ENCODE measurements around the gene SHISAL2A.

Gene SHISAL2A

GRCh38 chr1:52674497-52675384 lies 41.8 kb downstream of the SHISAL2A start:
- Histone ChIP-seq H2AK5ac (ENCODE audit: low read length) (peak overlapping the region; percentile 58), H3K27me3 (ENCODE audit: insufficient read depth, low read length, poor library complexity) (no peaks in the 10 kb centered on the region), H3K56ac (ENCODE audit: low read length) (peak overlapping the region; percentile 80), H3K9ac (ENCODE audit: low read length) (no peak overlapping the region), H3K27ac (ENCODE audit: low read depth, low read length) (peak overlapping the region; percentile 68), H4K8ac (ENCODE audit: low read depth, low read length) (no peak overlapping the region), H3K4me3 (ENCODE audit: low read length) (no peak overlapping the region), H3K4ac (ENCODE audit: low read depth, low read length) (peak overlapping the region; percentile 63), H2BK15ac (replicated peaks; ENCODE audit: low read depth) (no peak overlapping the region), H3K18ac (ENCODE audit: low read length) (peak overlapping the region; percentile 70), H3K36me3 (ENCODE audit: control insufficient read depth, insufficient read depth, low read length) (no peaks in the 10 kb centered on the region), H2BK5ac (ENCODE audit: low read length) (peak overlapping the region; percentile 89), H3K79me2 (ENCODE audit: control insufficient read depth, insufficient read depth, low read length) (no peaks in the 10 kb centered on the region), H3K79me1 (ENCODE audit: low read length) (no peaks in the 10 kb centered on the region), H3K4me2 (ENCODE audit: low read length) (no peak overlapping the region), H3K23ac (ENCODE audit: low read length) (no peak overlapping the region), H2BK120ac (ENCODE audit: low read depth, low read length) (peak overlapping the region; percentile 17), H3K4me1 (ENCODE audit: control insufficient read depth, low read depth, low read length) (peaks cover 5% of the 10 kb centered on the region), H4K5ac (ENCODE audit: low read length) (peak overlapping the region; percentile 82)
- no CpG with 5 or more reads among the region's 6 CpGs for WGBS (ENCODE audit: extremely low coverage, insufficient coverage, low lambda C conversion rate)
- DNase-seq: peak; percentile 97

DNA sequence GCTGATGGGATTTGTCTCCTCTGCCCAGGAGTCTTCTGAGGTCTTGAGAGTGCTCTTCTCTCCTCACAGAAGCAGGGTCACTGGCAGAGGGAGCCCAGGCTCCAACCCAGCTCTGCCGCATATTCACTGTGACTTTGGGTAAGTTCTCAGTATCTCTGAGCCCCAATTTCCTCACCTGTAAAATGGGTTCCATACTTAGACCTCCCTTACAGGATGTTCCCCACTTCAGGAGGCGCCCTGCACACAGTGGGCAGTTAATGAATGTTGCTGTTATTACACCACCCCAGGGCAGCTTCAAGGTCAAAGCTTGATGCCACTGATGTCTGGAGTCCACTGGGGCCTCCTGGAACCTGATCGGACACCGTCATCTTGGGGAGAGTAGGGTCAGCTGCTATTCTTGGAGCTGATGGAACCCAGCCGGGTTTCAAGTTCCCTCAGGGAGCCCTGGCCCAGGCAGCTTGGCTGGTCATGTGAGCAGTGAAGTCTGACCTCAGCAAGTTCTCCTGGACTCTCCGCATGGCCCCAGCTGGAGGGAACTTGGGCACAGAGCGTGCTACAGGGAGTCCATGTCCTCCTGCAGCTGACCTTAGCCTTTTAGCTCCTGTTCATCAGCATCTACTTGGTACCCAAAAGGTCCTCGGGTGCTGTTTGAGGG lies 43.4 kb downstream of the SHISAL2A start:
- Histone ChIP-seq H3K4me1 (ENCODE audit: control insufficient read depth, low read depth, low read length) (peaks cover 5% of the 10 kb centered on the region), H4K8ac (ENCODE audit: low read depth, low read length) (no peak overlapping the region), H3K4me2 (ENCODE audit: low read length) (no peak overlapping the region), H3K4ac (ENCODE audit: low read depth, low read length) (no peak overlapping the region), H3K79me1 (ENCODE audit: low read length) (no peaks in the 10 kb centered on the region), H3K9ac (ENCODE audit: low read length) (no peak overlapping the region), H2BK120ac (ENCODE audit: low read depth, low read length) (peak overlapping the region; percentile 31), H3K18ac (ENCODE audit: low read length) (no peak overlapping the region), H2BK5ac (ENCODE audit: low read length) (no peak overlapping the region), H2BK15ac (replicated peaks; ENCODE audit: low read depth) (no peak overlapping the region), H3K56ac (ENCODE audit: low read length) (no peak overlapping the region), H2AK5ac (ENCODE audit: low read length) (peak overlapping the region; percentile 9), H3K27ac (ENCODE audit: low read depth, low read length) (no peak overlapping the region), H3K23ac (ENCODE audit: low read length) (no peak overlapping the region), H4K5ac (ENCODE audit: low read length) (no peak overlapping the region), H3K79me2 (ENCODE audit: control insufficient read depth, insufficient read depth, low read length) (no peaks in the 10 kb centered on the region), H3K4me3 (ENCODE audit: low read length) (no peak overlapping the region), H3K27me3 (ENCODE audit: insufficient read depth, low read length, poor library complexity) (no peaks in the 10 kb centered on the region), H3K36me3 (ENCODE audit: control insufficient read depth, insufficient read depth, low read length) (no peaks in the 10 kb centered on the region)
- WGBS (ENCODE audit: extremely low coverage, insufficient coverage, low lambda C conversion rate): no CpG with 5 or more reads among the region's 8 CpGs
- DNase-seq: no peak

DNA sequence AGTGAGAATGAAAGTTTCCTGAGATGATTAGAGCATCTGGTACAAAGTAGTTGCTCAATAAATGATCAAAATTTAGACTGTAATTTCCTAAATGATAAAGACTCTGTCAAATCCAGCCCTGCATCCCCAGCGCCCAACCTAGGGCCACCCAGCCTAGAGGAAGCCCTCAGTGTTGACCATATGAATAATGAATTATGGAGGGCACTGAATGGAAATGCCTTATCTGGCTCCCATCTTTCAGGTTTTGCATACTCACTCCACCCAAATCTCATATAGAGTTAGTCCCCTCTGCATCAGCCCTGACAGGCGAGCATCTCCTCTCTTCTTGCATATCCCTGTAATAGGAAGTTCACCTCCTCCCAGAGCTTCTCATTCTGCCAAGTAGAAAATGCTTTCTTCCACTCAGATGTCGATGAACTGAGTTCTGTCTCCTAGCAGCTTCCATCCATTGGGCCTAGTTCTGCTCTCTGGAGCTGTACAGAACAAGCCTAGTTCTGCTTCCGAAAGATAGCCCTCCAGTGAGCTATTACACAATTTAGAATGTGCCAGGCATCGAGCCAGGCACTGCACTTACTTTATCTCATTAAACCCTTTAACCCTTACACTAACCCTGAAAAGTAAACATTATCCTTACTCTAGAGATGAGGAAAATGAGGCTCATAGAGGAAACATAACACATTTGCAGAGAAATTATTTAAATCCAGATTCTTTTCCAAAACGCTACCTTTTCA lies 44.3 kb downstream of the SHISAL2A start:
- no CpG with 5 or more reads among the region's 6 CpGs for WGBS (ENCODE audit: extremely low coverage, insufficient coverage, low lambda C conversion rate)

GRCh38 chr1:52679048-52679447 lies 46.1 kb downstream of the SHISAL2A start:
- Histone ChIP-seq H3K4me1 (ENCODE audit: control insufficient read depth, low read depth, low read length) (peaks cover 5% of the 10 kb centered on the region), H3K4ac (ENCODE audit: low read depth, low read length) (no peak overlapping the region), H3K23ac (ENCODE audit: low read length) (no peak overlapping the region), H3K9ac (ENCODE audit: low read length) (no peak overlapping the region), H3K18ac (ENCODE audit: low read length) (no peak overlapping the region), H2BK120ac (ENCODE audit: low read depth, low read length) (no peak overlapping the region), H3K27me3 (ENCODE audit: insufficient read depth, low read length, poor library complexity) (no peaks in the 10 kb centered on the region), H4K5ac (ENCODE audit: low read length) (no peak overlapping the region), H2AK5ac (ENCODE audit: low read length) (no peak overlapping the region), H3K4me3 (ENCODE audit: low read length) (no peak overlapping the region), H3K79me1 (ENCODE audit: low read length) (no peaks in the 10 kb centered on the region), H2BK15ac (replicated peaks; ENCODE audit: low read depth) (no peak overlapping the region), H4K8ac (ENCODE audit: low read depth, low read length) (no peak overlapping the region), H2BK5ac (ENCODE audit: low read length) (no peak overlapping the region), H3K27ac (ENCODE audit: low read depth, low read length) (peak overlapping the region; percentile 49), H3K79me2 (ENCODE audit: control insufficient read depth, insufficient read depth, low read length) (no peaks in the 10 kb centered on the region), H3K4me2 (ENCODE audit: low read length) (no peak overlapping the region), H3K36me3 (ENCODE audit: control insufficient read depth, insufficient read depth, low read length) (no peaks in the 10 kb centered on the region), H3K56ac (ENCODE audit: low read length) (no peak overlapping the region)
- WGBS (ENCODE audit: extremely low coverage, insufficient coverage, low lambda C conversion rate): no CpG with 5 or more reads among the region's 1 CpG
- DNase-seq: no peak

More for the DNA sequence above, 44.3 kb downstream of the SHISAL2A start:
- Histone ChIP-seq H3K4me1 (ENCODE audit: control insufficient read depth, low read depth, low read length) (peaks cover 5% of the 10 kb centered on the region), H3K4me2 (ENCODE audit: low read length) (no peak overlapping the region), H4K5ac (ENCODE audit: low read length) (no peak overlapping the region), H3K27me3 (ENCODE audit: insufficient read depth, low read length, poor library complexity) (no peaks in the 10 kb centered on the region), H3K18ac (ENCODE audit: low read length) (no peak overlapping the region), H3K4me3 (ENCODE audit: low read length) (no peak overlapping the region), H3K4ac (ENCODE audit: low read depth, low read length) (no peak overlapping the region), H3K23ac (ENCODE audit: low read length) (no peak overlapping the region), H3K56ac (ENCODE audit: low read length) (no peak overlapping the region), H3K36me3 (ENCODE audit: control insufficient read depth, insufficient read depth, low read length) (no peaks in the 10 kb centered on the region), H3K9ac (ENCODE audit: low read length) (no peak overlapping the region), H2BK15ac (replicated peaks; ENCODE audit: low read depth) (no peak overlapping the region), H4K8ac (ENCODE audit: low read depth, low read length) (no peak overlapping the region), H3K79me1 (ENCODE audit: low read length) (no peaks in the 10 kb centered on the region), H2BK120ac (ENCODE audit: low read depth, low read length) (no peak overlapping the region), H2AK5ac (ENCODE audit: low read length) (no peak overlapping the region), H3K79me2 (ENCODE audit: control insufficient read depth, insufficient read depth, low read length) (no peaks in the 10 kb centered on the region), H2BK5ac (ENCODE audit: low read length) (no peak overlapping the region), H3K27ac (ENCODE audit: low read depth, low read length) (no peak overlapping the region)
- no peak for DNase-seq

DNA sequence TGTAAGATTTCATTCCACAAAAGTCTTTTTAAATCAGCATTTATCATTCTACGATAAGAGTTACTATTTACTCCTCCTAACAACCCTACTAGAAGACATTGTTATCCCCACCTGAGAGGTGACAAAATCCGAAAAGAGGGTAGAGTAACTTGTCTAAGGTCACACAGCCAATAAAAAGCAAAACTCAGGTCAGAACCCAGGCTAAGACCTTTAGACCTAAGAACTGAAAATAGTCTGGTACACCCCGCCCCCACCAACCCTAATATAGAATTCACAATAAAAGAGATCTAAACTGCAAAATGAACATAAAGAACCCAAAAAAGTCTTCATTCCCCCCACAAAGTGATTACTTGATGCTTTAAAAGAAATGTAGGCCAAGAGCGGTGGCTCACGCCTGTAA lies 46.5 kb downstream of the SHISAL2A start:
- no peak overlapping the region for H2AK5ac ChIP-seq (ENCODE audit: low read length)
- no peak overlapping the region for H3K4ac ChIP-seq (ENCODE audit: low read depth, low read length)
- no peak overlapping the region for H2BK15ac ChIP-seq (replicated peaks; ENCODE audit: low read depth)
- H4K5ac ChIP-seq (ENCODE audit: low read length): no peak overlapping the region
- no peak overlapping the region for H3K4me3 ChIP-seq (ENCODE audit: low read length)
- no peak overlapping the region for H4K8ac ChIP-seq (ENCODE audit: low read depth, low read length)
- H3K23ac ChIP-seq (ENCODE audit: low read length): no peak overlapping the region
- H3K4me1 ChIP-seq (ENCODE audit: control insufficient read depth, low read depth, low read length): peaks cover 5% of the 10 kb centered on the region
- H3K79me1 ChIP-seq (ENCODE audit: low read length): no peaks in the 10 kb centered on the region
- H3K56ac ChIP-seq (ENCODE audit: low read length): no peak overlapping the region
- H2BK5ac ChIP-seq (ENCODE audit: low read length): no peak overlapping the region
- no peaks in the 10 kb centered on the region for H3K79me2 ChIP-seq (ENCODE audit: control insufficient read depth, insufficient read depth, low read length)
- H2BK120ac ChIP-seq (ENCODE audit: low read depth, low read length): no peak overlapping the region
- no peak overlapping the region for H3K4me2 ChIP-seq (ENCODE audit: low read length)
- WGBS (ENCODE audit: extremely low coverage, insufficient coverage, low lambda C conversion rate): no CpG with 5 or more reads among the region's 5 CpGs
- H3K27me3 ChIP-seq (ENCODE audit: insufficient read depth, low read length, poor library complexity): no peaks in the 10 kb centered on the region
- no peak overlapping the region for H3K27ac ChIP-seq (ENCODE audit: low read depth, low read length)
- DNase-seq: no peak
- H3K36me3 ChIP-seq (ENCODE audit: control insufficient read depth, insufficient read depth, low read length): no peaks in the 10 kb centered on the region
- H3K9ac ChIP-seq (ENCODE audit: low read length): no peak overlapping the region
- no peak overlapping the region for H3K18ac ChIP-seq (ENCODE audit: low read length)
